ENCODE results near the gene HUS1B.
"Not testable (repeated sequence)": the region's sequence is repeated elsewhere in the genome, so short reads cannot be mapped to it uniquely, and the experiment has no call there.

Gene HUS1B

DNA sequence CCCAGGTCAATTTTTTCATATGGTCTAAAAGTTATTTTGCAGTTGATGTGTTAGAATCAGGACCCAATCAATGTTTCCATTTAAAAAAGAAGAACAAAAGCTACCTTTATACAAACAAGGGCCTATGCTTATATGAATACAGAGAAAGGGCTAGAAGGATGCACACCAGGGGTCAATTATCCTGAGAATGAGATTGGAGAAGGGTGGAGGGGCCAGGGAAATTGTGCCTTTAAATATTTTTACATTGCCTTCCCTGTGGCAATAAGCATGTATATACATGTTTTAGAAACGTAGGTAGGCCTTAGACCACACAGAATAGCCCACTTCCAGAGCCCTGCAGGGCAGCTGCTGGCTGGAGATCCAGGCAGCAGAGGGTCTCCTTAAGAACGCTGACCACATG, 23.4 kb upstream of the HUS1B start:
- no peak for DNase-seq (ENCODE audit: extremely low spot score, insufficient read length, low read depth)
- FAIRE-seq, result no peak

DNA sequence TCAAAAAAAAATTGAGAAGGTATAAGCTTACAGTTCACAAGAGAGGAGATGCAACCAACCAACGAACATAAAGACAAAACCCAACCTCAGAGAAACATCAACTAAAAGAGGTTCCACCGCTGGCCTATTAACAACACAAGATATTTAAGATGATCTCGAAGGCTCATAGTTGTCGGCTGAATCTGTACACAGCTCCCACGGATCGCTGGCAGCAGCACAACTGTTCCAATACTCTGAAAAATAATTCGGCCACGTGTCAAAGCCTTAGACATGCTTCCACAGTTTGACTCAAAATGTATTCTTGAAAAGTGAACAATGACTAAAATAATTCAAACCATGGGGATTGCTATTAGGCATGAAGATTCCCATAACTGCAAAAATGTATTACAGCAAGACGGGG, 22.4 kb upstream of the HUS1B start:
- DNase-seq (ENCODE audit: extremely low spot score, insufficient read length, low read depth) (no peak), FAIRE-seq (no peak)

DNA sequence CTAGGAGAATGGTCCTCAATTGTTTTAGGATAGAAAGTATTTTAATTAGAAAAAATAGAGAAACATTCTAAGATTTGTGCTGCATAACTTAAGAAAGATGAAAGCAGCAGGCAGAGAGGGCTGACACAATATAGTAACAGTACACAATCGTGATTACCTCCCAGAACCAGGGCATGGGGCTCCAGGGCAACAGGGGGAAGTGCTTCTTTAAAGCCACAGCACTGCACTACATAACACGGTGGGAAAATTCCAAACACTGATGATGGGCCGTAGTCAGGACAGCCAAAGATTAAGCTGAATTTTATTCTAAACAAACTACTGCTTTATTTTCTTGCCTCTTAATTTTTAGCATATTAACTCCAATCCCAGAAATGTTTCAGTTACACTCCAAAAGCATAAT, 21.6 kb upstream of the HUS1B start:
- no peak for DNase-seq (ENCODE audit: extremely low spot score, insufficient read length, low read depth)
- no peak for FAIRE-seq

DNA sequence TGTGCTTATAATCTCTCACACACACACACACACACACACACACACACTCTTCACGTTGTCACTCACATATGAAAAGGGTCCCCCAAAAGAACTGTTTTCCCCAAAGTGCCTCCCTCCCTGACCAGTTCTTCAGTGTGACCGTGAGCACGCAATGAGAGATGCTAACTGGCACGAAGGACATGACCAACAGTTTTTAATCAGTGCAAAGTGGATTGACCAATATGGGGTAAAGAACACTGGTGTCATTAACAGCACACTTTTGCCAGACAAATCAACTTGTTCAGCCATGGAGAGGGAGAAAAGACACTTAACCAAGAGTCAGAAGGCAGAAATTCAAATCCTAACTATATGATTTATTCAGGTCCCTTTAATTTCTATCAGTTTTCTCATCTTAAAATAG, 21.0 kb upstream of the HUS1B start:
- DNase-seq (ENCODE audit: extremely low spot score, insufficient read length, low read depth) (no peak), FAIRE-seq (no peak)

DNA sequence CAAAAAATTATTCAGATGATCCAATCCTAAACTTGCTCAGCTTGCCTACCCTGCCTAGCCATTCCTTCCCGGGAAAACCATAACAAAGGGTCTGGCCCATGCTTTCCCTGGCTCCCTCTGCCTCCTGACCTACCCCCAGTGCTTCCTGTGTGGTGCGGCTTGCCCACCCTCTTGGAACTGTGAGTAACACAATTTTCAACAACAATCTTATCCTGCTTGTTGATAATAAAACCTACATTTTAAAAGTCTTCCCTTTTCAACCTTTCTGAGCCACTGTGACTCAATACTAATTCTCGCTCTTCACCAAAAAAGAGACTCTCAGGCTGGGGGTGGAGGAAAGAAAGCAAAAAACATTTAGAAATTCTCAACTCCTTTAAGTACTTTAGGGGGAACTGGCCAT, 18.1 kb upstream of the HUS1B start:
- DNase-seq (ENCODE audit: extremely low spot score, insufficient read length, low read depth) (no peak), FAIRE-seq (no peak)

DNA sequence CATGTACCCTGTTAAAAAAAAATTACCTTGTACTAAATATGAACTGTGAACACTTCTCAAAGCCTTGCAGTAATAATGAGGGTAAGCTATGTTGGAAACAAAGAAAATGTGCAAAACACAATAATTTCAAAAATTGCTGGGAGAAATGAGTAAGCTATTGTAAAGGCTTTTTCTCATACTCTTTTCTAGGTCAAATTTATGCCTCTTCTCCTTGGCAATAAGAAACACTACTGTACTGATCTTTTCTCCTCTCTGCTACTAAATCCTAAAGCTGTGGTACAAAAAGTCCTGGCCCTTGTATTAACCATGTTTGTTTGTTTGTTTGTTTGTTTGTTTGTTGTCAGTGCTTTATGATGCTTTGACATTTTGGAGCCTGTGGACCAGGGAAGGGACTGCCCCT, 17.5 kb upstream of the HUS1B start:
- FAIRE-seq (no peak), DNase-seq (ENCODE audit: extremely low spot score, insufficient read length, low read depth) (no peak)

DNA sequence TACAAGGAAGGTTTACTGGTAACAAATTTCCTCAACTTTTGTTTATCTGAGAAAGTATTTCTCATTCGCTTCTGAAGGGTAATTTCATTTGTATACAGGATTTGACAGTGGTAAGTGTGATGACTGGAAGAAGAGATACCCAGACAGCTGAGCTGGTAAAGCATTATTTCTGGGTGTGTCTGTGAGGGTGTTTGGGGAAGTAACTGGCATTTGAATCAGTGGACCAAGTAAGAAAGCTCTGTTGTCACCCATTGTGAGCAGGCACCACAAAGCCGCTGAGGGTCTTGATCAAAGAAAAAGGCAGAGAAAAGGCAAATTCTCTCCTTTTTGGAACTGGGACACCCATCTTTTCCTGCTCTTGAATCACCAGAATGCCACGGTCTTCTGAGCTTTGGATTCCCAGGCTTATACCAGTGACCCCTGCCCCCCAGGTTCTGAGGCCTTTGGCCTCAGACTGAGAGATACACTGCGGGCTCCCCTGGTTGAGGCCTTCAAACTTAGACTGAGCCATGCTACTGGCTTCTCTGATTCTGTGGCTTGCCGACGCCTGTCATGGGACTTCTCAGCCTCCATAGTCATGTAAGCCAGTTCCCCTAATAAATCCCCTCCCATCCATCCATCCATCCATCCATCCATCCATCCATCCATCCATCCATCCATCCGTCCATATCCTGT, 10.5 kb upstream of the HUS1B start:
- FAIRE-seq (no peak), DNase-seq (ENCODE audit: extremely low spot score, insufficient read length, low read depth) (no peak)

DNA sequence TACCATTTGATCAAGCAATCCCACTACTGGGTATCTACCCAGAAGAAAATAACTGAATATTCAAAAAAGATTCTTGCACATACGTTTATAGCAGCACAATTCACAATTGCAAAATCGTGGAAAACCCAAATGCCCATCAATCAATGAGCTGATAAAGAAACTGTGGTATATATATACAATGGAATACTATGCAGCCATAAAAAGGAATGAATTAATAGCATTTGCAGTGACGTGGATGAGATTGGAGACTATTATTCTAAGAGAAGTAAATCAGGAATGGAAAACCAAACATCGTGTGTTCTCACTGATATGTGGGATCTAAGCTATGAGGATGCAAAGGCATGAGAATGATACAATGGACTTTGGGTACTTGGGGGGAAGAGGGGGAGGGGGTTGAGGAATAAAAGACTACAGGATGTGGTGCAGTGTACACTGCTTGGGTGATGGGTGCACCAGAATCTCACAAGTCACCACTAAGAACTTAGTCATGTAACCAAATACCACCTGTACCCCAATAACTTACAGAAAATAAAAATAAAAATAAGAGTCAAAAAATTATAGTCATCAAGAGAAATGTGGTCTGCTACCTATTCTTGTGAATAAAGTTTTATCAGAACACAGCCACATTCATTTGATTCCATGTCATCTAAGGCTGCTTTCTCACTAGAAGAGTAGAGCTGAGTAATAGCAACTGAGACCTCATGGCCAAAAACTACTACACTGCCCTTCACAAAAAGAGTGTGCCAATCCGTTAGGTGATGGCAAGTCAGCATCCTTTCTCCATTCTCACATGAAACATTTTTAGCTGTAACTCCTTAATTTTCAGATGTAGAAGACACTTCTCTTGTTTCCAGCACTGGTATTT, 8.7 kb upstream of the HUS1B start:
- no peak for DNase-seq (ENCODE audit: extremely low spot score, insufficient read length, low read depth)
- no peak for FAIRE-seq

DNA sequence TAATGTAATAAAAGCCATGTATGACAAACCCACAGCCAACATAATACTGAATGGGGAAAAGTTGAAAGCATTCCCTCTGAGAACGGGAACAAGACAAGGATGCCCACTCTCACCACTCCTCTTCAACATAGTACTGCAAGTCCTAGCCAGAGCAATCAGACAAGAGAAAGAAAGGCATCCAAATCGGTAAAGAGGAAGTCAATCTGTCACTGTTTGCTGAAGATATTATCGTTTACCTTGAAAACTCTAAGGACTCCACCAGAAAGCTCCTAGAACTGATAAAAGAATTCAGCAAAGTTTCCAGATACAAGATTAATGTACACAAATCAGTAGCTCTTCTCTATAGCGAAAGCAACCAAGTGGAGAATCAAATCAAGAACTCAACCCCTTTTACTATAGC, 6.9 kb upstream of the HUS1B start:
- FAIRE-seq; DNase-seq (ENCODE audit: extremely low spot score, insufficient read length, low read depth): not testable (repeated sequence)

DNA sequence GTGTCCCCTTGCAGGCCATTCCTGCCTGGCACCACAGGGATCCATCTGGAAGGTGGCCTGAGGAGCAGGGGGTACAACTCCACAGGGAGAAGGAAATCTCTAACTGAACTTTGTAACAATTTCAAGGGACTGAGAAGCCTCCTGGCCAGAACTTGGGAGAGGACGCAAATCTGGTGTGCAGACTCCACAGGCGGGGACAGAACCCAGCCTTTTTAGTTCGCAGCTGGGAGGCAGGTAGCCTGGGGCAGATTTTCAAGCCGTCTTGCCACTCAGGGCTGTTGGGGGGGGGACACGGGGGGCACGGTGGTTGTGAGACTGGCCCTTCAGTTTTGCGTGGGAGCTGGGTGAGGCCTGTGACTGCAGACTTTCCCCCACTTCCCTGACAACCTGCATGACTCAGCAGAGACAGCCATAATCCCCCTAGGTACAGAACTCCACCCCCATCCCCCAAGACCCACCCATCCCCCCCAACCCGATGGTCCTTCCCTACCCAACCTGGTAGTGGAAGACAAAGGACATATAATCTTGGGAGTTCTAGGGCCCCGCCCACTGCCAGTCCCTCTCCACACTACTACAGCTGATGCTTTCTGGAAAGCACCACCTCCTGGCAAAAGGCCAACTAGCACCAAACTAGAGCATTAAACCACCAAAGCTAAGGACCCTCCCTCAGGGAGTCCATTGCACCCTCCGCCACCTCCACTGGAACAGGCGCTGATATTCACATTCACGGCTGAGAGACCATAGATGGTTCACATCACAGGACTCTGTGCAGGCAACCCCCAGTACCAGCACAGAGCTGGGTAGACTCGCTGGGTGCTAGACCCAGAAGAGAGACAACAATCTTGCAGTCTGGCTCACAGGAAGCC, 3.0 kb upstream of the HUS1B start:
- DNase-seq (ENCODE audit: extremely low spot score, insufficient read length, low read depth) (no peak), FAIRE-seq (no peak)

DNA sequence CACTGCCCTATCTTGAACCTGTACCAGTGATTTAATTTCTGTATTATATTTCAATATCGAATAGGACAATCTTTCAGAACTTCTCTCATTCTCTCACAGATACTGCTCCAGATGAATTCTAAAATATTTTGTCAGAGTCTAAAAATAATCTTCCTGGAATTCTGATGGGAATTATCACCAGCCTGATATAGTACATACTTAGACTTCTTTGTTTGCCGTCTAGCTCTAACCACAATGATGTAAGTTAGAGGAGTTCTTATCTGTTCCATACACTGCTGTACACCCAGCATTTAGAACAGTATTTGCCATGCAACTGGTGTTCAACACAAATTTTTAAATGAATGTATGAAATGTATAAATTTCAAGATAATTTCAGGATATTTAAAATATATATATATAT, 1.3 kb upstream of the HUS1B start:
- no peak for FAIRE-seq
- DNase-seq (ENCODE audit: extremely low spot score, insufficient read length, low read depth), result no peak

DNA sequence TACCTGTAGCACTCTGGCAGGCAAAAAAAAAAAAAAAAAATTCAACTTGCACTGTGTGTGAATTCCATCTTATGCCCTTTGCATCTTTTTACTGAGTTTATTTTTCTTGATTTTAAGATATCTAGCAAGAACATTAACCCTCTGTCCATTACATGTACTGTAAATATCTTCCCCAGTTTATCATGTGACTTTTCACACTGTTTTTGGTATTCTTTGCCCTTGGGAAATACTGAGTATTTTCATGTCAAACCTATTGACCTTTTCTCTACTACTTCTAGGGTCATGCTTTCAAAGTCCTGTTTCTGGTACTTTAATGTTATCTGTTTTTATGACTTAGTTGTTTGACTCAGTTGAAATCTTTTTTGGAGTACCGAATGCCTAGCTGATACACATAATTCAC, 843 bp upstream of the HUS1B start:
- no peak for FAIRE-seq
- DNase-seq (ENCODE audit: extremely low spot score, insufficient read length, low read depth), result no peak

DNA sequence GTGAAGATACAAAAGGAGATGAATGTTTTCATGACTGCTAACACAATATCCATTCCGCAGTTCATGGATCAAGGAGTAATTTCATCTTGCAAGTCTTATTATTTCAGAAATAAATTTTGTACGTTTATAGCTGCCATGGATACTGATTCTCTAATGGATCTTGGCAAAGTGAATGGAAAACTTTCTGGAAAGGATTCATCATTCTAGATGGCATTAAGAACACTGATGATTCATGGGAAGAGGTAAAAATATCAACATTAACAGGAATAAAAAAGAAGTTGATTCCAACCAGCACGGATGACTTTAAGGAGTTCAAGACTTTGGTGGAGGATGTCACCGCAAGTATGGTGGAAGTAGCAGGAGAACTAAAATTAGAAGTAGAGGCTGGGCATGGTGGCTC, 2.8 kb downstream of the HUS1B start:
- no peak for FAIRE-seq

DNA sequence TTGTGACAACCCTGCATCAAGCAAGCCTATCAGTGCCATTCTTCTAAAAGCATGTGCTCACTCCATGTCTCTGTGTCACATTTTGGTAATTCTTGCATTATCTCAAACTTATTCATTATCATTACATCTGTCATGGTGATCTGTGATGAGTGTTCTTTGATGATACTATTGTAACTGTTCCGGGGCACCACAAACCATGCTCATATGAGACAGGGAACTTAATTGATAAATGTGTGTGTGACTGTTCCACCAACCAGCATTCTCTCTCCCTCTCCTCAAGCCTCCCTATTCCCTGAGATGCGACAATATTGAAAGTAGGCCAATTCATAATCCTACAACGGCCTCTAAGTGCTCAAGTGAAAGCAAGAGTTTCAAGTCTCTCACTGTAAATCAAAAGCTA, 4.0 kb downstream of the HUS1B start:
- FAIRE-seq, result peak; percentile 48
- DNase-seq (ENCODE audit: extremely low spot score, insufficient read length, low read depth), result no peak

More for the DNA sequence above, 2.8 kb downstream of the HUS1B start:
- no peak for DNase-seq (ENCODE audit: extremely low spot score, insufficient read length, low read depth)

DNA sequence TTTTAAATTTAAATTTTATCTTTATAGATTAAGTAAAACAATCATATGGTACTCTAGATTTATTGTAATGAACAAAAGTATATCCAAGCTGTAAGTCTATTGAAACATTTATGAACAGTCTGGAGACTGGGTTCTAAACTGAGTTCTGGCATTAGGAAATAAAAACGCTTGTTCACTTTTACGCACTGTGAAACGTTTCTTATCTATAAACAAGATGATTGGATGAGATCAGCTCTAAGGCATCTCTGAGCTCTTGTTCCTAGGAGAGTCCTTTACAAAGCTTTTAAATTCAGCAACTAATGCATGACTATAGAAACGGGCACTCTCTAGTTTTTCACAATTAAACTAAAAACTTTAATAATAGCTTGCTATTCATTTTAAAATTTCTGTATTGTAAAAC, 6.8 kb downstream of the HUS1B start:
- no peak for DNase-seq (ENCODE audit: extremely low spot score, insufficient read length, low read depth)
- no peak for FAIRE-seq

DNA sequence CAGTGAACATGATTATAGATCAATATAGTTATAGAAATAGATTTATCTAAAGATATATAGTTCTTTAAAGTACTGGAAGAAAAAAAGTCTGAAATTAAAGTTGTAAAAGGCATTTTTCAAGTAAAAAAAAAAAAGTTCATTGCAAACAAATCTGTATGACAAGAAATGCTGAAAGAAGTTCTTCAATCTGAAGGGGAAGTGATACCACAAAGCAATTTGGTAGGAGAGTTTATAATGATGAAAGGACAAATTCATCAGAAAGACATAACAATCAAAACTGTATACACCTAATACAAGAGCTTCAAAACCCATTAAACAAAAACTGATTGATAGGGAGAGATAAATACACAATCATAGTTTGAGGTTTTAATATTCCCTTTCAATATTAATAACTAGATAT, 14.1 kb downstream of the HUS1B start:
- no peak for FAIRE-seq

DNA sequence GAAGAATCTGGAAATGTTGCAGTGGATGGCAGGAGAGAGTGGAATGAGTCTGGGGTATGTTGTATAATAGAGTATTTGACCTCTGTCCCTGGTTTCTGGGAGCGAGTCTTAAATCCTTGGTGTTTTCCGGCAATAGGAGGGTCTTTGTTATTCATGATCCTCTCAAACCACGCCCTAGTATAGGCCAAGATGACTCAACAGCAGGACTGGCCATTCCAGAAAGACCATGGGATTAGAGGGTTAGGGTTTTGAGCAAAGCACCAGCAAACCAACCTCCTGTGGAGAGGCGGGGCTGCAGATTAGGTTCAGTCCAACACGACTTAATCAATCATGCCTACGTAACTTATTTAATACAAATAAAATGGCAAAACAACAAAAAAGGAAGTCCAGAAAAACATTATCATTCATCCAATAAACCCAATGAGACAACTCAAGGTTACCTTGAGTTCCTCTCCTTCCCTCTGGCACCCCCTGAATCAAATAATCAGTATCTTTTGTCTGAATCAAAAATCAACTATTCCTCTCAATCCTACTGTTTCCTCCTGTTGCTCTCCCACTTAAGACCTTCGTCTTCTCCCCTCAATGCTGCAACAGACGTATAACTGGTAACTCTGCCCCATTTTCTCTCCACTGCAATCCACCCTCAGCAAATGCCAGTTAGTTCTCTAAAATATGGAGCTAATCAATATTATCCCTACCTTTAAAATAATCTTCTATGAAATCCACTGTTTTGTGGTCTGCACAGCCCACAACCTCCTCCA, 15.5 kb downstream of the HUS1B start:
- DNase-seq (ENCODE audit: extremely low spot score, insufficient read length, low read depth) (no peak), FAIRE-seq (no peak)

More for the DNA sequence above, 14.1 kb downstream of the HUS1B start:
- DNase-seq (ENCODE audit: extremely low spot score, insufficient read length, low read depth), result no peak

DNA sequence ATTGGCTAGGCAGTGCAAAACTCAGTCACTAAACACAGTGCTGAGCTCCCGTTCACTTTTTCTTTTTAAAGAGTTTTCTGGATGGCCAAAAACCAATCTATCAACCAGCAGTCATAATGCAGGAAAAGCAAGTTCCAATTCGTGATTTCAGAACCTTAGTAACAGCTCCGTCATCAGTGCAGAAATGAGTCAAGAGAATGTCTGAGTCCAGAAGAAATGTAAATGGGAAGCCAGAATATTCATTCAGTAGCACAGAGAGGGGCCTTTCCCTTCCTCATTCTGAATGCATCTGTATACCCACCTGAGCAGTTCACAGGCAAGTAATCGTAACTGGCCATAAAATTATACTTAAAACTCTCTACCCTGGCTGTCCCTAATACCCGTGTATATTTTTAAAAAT, 20.4 kb downstream of the HUS1B start:
- DNase-seq (ENCODE audit: extremely low spot score, insufficient read length, low read depth) (no peak), FAIRE-seq (peak; percentile 75)

DNA sequence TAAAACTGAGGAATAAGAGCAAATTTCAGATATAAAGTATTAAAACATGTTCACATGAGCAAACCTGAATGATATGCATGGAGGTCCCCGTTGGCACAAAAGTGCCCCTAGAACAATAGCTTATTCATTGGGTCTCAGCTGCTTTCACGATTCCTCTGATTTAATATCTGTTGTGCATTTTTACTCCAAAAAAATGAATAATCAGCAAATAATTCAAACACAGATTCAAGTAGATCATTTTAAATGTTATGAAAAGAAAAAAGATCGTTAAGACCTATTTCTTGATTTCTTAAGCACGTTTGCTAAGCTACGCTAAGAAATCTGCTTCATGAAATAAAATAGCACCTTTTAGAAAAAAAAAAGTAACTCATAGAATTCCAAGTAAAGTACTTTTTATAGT, 21.7 kb downstream of the HUS1B start:
- no peak for DNase-seq (ENCODE audit: extremely low spot score, insufficient read length, low read depth)
- FAIRE-seq, result no peak

DNA sequence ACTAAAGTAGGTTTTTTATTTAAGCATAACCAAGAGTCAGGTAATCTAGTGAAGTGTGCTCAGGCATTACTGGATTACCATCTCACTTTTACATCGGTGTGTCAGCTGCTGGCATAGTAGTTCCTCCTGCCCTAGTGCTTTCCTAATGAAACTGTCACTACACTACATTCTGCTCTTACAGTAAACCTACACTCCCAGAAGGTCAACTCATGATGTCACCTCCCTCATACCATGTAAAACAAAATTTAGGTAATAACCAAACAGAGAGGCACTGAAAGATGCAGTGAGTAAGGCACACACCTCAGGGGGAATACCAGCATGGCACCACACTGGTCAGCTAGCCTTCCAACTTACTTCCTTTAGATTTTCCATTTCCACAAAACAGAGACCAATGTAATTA, 23.3 kb downstream of the HUS1B start:
- FAIRE-seq, result no peak
- no peak for DNase-seq (ENCODE audit: extremely low spot score, insufficient read length, low read depth)
